Right lobe of liver (tissue), 4 donors: ENCODE data around the gene PRR15L.

Experiments
- POLR2A ChIP-seq: fragments of 450-650 bp; IDR thresholded peaks from one replicate; pipeline ENCODE4 v1.6.1; 2017; ENCODE audit warnings: antibody characterized with exemption, mild to moderate bottlenecking
- TF ChIP-seq, protein P1 (sequence below), 4 donors: fragments of 200-600 bp in 3 of 4; fragments of 450-650 bp in 1 of 4; IDR thresholded peaks; one replicate each; pipeline versions ENCODE4 v1.5.1 to v1.8.0; 2016 to 2022; ENCODE audit warnings: antibody characterized with exemption in 4 of 4, mild to moderate bottlenecking in 2 of 4
- donor health status: DM: no; HTN: no; CAD: no.
- donor health status: DM: no; HTN: no; CAD: no.
- donor health status: DM: no; HTN: yes; CAD: no.

DNA sequence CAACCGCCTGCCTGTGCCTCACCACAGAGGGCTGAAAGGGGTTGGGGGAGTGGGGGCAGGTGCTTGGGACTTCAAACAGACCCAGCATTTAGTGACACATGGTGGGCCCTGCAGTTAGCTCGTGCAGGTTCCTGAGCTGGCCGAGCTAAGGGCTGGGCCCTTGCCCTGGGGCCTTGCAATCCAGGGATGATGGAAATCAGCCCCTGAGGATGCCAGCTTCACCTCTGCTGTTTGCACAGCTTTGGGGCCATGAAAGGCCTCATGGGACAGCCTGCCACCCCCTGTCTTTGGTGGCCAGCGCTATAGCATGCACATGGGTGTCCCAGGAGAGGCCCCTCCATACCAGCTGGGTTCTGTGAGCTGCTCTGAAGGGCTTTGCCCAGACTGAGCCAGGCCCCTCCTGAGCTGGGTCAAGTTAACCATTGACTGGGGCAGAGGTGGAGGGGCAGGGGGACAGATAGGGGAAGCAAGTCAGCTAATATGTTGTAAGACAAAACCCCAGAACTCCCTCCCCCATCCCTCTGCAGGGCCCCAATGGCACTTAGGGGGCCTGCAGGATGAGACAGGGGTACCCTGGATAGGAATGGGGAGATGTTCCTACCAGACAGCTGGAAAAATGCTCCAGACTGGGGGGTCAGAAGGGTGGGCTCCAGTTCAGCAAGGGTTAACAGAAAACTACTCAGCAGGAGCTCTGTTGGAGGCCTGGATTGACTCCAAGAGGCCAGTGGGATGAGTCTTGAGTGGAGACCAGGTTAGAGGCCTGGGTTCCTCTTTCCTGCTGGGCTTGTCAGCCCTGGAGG lies 692 bp downstream of the PRR15L start:
- TF ChIP-seq, protein P1, sequence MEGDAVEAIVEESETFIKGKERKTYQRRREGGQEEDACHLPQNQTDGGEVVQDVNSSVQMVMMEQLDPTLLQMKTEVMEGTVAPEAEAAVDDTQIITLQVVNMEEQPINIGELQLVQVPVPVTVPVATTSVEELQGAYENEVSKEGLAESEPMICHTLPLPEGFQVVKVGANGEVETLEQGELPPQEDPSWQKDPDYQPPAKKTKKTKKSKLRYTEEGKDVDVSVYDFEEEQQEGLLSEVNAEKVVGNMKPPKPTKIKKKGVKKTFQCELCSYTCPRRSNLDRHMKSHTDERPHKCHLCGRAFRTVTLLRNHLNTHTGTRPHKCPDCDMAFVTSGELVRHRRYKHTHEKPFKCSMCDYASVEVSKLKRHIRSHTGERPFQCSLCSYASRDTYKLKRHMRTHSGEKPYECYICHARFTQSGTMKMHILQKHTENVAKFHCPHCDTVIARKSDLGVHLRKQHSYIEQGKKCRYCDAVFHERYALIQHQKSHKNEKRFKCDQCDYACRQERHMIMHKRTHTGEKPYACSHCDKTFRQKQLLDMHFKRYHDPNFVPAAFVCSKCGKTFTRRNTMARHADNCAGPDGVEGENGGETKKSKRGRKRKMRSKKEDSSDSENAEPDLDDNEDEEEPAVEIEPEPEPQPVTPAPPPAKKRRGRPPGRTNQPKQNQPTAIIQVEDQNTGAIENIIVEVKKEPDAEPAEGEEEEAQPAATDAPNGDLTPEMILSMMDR (IDR thresholded peaks at IDR 0.05): no peak
- no peak for TF ChIP-seq POLR2A
